GM19467 (cell line): ENCODE data around the gene EXOC5.
A peak's percentile ranks its signal among the peaks of the same experiment; 100 is the strongest.

Source experiments
- ATAC-seq: cut with Tn5 transposase; IDR thresholded peaks from one replicate; pipeline ENCODE4 v1.9.1; 2021; ENCODE audit warnings: mild to moderate bottlenecking, moderate library complexity; ENCODE audit not compliant: unreplicated experiment

The EXOC5 gene, protein sequence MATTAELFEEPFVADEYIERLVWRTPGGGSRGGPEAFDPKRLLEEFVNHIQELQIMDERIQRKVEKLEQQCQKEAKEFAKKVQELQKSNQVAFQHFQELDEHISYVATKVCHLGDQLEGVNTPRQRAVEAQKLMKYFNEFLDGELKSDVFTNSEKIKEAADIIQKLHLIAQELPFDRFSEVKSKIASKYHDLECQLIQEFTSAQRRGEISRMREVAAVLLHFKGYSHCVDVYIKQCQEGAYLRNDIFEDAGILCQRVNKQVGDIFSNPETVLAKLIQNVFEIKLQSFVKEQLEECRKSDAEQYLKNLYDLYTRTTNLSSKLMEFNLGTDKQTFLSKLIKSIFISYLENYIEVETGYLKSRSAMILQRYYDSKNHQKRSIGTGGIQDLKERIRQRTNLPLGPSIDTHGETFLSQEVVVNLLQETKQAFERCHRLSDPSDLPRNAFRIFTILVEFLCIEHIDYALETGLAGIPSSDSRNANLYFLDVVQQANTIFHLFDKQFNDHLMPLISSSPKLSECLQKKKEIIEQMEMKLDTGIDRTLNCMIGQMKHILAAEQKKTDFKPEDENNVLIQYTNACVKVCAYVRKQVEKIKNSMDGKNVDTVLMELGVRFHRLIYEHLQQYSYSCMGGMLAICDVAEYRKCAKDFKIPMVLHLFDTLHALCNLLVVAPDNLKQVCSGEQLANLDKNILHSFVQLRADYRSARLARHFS

DNA sequence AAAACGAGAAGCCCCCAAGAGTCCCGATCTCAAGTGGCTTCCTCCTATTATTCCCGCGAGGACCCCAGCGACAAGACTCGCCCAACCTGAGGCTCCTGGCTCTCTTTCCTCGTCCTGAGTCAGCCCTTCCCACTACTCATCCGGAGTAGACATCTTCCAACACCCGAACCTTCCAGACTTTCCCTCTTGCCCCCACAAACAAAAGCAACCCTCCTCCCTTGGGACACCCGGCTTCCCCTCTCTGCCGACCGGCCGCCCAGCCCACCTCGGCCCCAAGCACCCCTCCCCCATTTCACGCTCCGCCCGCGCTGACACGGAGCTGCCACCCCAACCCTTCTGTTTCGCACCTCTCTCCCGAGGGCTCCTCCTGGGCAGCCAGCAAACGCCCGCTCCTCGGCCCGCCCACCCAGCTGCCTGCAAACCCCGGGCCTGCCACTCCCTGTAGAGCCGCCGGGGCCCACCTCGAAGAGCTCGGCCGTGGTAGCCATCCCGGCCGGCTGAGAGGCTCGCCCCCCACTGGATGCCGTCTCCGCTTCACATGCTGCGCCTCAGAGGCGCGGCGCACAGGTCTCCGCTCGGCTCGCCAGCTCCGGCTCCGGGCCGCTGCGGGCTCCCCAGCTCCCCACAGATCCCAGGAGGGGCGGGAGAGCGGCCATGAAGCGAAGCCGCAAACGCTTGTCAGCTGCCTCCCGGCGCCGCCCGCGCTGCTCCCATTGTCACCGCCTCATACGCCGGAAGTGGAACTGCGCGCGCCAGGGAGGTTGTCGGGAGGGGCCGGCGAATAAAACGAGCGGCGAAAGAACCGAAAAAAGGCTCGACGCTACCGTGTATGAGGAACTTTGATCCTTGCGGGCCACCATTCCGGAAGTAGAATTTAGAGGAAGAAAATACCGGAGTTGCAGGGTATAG, at the start of gene EXOC5, which contains the start of gene AP5M1:
Gene EXOC5, minus strand, starts transcription at position 745 of the 909 bp plus-strand sequence. Its CDS starts 257 bp downstream, at position 488.
Gene AP5M1, plus strand, starts transcription at position 811 of the 909 bp plus-strand sequence. CDS start 344 bp downstream, outside the sequence.
- ATAC-seq, result peak; percentile 77

DNA sequence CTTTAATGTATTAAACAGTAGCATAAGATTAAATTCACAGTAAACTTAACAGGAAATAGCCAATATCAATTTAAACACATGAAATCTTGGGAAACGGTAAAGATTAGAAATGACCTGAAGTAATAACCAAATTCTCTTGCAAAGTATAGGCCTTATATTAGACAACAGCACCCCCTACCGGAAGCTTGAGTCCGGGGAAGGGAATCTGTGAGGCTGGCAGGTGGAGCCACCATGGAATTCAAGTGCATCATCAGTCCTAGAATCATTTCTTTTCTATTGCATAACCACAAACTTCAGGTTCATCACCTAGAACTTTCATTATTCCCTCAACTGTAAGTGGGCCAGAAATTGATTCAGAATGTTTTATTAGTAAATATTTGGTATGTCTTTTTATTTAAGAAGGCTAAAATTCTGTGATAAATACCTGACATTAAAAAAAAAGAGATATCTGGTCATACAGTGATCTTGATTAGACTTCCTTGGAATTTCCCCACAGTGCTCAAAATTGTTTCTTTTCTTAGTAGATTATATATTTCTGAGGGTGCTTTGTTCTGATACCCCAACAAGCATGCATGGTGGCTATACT, 48.6 kb upstream of the EXOC5 start:
- no peak for ATAC-seq

DNA sequence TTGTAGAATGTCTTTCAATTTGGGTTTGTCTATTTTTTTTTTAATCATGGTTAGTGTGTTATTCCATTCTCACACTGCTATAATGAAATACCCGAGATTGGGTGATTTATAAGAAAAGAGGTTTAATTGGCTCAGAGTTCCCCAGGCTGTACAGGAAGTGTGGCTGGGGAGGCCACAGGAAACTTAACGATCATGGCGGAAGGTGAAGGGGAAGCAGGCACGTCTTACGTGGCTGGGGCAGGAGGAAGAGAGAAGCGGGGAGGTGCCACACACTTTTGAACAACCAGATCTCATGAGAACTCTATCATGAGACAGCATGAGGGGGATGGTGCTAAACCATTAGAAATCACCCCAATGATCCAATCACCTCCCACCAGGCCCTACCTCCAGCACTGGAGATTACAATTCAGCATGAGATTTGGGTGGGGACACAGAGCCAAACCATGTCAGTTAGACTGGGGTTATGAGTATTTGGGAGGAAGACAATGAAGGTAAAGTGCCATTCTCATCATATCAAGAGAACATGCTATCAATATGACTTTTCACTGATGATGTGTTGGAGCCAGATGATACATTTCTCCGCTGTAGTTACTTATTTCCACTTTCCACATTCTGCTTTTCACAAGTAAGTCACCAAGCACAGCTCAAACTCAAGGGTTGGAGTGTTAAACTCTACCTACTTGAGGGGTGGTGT, 45.8 kb upstream of the EXOC5 start:
- no peak for ATAC-seq

DNA sequence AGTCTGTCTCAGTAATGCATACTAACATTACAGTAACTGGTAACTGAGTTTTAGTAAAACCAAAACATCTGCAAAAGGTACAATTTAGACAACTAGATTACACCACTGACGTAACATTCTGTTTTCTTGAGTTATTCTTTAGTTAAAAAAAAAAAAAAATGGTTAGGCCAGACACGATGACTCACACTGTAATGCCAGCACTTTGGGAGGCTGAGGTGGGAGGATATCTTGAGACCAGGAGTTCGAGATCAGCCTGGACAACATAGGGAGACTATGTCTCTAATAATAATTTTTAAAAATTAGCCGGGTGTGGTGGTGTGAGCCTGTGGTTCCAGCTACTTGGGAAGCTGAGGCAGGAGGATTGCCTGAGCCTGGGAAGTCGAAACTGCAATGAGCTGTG, 34.2 kb upstream of the EXOC5 start:
- ATAC-seq, result no peak

DNA sequence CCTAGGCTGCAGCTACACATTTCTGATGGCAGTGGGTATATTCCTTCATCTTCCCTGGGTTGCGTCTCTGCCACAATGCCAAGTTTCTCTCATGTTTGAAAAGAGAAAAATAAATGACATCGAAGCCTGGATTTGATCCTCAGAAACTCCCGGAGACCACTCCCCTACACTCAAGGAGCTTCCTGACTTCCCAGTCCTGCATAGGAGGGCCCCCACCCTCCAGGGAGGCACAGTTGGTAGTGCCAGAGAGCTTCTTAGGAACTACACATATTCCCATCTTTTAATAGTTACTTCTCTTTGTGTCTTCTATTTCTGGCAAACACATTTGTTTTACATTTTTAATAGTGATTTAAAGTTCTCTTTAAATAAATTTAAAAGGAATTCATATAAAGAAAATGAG, 30.8 kb upstream of the EXOC5 start:
- no peak for ATAC-seq

DNA sequence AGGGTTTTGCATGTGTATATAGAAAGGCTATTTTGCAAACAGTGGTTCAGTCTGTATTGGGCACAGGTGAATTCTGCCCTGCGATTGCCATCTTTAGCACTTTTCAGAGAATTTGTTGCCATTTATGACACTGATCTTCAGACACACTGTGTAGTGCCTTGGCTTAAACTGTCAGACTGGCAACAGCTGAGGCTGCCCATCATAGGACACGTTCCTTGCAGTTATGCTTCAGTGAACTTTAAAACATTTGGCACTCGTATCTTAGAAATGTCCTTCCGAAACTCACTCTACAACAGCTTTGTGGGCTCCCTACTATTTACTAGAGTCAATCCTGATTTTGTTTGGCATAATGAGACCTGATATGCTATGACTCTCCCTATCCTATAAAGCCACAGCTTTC, 29.1 kb upstream of the EXOC5 start:
- ATAC-seq, result no peak

DNA sequence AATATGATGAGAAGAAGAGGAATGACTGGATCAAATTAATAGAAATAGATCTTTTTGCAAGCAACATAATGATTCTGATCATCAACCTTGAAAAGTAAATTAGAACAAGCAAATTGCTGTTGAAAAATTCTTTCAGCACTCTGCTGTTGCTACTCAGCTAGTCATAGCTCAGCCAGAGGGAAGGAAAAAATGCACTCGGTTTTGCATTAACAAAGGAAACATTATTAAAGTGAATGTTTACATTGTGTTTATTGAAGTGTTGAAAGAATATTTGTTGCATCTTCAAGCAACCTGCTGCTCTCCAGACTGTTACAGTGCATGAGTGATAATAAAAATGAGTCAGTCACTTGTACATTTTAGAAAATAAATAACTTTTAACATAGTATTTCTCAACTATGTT, 26.5 kb upstream of the EXOC5 start:
- no peak for ATAC-seq

DNA sequence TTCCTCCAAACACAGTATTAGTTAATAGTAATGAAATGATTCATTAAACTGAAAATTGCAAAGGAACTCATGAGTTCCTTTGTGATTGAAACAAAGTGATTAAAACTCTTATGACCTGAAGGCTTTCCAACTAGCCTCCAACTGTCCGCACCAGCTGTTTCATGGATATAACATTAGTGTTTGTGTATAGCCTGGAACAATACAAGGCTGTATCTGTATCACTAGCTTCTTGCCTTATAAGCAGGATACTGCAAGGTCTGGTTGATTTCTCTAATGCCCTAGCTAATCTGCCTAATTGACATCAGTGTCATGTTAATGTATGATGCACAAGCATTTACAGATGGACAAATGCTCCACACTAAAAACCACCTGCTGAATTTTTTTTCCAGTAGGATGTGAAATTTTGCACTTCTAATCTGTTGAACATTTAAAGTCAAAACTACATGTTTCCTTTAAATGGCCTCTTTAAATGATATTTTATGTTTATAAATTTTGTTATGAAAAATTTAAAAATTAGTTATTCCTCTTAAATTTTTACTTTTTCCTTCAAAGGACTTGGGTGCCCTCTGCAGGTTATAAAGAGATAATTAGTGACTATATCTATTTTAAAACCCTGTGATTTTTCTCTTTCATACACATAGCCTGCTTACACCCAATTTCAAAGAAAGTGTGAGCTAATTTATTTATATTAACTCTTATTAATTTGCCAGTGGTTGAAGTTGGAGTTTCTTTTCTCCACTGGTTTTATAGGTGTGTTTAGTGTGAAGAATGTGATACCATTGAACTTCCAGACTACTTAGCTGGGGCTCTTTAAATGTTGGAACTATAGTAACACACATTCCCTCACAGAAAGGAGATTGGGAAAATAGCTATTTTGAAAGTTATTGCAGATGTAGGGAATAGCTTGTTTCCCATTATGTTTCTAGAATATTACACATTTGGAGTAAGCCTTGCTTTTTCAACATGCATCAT, 25.4 kb upstream of the EXOC5 start:
- no peak for ATAC-seq

DNA sequence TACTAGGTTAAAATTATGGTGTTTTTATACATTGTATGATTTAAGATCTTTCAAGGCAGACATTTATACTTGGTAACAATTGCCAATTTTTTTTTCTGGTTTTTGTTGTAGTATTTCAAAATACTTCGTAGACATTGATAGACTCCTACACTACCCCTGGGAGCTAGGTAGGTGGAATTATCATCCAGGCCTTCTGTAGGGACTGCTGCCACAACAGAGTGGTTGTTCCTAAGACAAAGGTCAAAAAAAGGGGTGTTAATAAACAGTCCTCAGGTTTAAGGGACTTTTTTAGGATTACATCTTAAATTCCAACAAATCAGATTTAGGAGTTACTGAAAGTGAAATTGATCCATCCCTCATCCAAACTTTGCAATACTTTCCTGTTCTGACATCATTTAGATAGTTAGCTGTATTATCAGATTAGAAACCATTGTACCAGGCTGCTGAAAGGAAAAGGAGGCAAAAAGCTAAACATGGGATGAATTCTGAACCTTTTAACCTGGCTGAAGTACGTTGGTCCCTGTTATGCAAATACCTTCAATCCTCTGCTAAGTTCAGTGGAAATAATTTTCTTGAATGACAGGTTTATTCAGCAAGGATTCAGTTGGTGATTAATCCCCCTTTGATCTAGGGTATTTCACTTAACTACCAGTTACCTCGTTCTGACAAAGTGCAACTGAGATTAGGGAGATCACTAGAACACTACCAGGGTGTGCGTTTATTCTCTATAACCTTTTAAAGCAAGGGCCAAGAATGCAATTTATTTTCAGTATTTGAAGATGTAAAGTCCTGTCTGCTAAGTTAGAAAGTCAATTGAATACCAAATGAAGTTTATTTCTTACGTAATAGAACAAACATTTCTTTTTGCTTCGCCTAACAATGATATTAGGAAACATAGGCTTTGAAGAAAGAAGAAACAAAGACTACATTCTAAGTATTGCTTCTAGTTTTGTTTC, 23.3 kb upstream of the EXOC5 start:
- ATAC-seq, result no peak

DNA sequence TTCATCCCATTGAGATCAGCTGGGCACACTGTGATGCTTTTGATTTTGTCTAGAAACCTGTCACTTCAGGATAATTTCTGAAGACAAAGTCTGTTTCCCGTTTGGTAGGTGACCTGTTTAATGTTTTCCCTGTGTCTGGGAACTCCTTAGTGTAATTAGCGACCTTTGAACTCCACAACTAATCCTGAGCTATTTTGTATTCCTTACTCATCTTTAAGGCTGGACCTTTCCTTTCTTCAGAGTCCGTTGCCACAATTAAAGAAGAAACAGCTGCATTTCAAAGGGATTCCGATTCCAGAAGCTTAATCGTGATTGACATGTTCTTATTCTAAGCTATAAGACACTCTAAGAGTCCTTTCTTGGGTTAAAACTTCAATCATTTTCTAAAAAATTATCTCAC, 22.0 kb upstream of the EXOC5 start:
- no peak for ATAC-seq

DNA sequence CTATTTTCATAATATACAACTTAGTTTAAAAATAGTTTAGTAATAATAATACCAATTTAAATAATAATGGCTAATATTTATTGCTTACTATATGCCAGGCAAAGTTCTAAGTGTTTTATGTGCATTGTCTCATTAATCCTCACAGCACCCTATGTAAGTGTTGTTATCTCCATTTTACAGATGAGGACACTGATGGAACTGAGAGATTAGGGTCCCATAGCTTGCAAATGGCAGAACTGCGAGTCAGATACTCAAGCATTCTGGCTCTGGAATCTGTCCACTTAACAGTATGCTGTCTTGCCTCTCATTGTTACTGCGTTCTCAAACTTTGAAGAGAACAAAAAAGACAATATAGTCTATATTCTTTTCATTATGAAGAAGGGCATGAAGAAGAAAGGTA, 19.0 kb upstream of the EXOC5 start:
- ATAC-seq, result no peak

DNA sequence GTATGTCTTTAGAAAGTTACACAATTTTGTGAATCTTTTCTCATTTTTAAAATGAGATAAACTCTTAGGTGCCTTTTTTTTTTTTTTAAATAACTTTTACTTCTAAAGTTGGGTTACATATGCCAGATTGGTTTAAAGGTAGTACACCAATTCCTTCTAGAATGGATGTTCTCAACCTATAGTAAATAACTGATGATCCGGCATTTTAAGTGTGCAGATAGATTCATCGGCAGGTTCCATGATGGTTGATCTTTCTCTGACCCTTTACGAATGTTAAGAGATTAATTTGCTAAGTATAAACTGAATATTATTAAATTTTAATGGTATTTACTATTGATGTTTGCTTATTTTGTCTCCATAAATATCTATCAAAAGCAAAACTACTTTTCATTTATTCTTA, 8.4 kb upstream of the EXOC5 start:
- ATAC-seq, result no peak

DNA sequence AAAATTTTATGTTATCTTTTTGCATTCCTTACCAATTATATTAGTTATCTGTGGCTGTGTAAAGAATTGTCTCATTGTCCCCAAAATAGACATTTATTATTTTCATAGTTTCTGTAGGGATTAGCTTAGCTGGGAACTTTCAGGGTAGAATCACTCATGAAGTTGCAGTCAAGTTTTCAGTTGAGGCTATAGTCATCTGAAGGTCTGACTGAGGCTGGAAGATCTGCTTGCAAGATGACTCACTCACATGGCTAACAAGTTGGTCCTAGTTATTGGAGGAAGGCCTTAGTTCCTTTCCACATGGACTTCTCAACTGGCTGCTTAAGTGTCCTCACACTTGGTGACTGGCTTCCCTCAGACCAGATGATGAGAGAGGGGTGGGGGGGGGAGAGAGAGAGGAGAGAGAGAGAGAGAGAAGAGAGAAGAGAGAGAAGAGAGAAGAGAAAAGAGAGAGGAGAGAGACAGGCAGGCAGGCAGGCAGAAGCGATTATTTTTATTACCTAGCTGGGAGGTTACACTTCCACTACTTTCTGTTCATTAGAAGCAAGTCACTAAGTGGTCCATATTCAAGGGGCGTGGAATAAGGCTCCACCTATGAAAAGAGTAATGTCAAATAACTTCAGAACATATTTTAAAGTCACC, 6.4 kb upstream of the EXOC5 start:
- no peak for ATAC-seq

DNA sequence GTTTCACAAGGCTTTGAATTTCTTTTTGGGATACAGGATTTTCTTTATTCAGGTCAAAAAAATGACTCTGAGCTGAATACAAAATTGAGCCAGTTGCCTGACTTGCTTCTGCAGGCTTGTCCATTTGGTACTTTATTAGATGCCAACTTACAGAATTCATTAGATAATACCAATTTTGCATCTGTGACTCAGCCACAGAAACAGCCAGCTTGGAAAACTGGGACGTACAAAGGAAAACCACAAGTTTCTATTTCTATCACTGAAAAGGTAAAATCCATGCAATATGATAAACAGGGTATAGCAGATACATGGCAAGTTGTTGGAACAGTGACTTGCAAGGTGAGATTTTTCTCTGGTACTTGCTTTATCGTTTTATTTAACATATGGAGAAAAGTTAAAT, 5.8 kb upstream of the EXOC5 start:
- ATAC-seq, result no peak

DNA sequence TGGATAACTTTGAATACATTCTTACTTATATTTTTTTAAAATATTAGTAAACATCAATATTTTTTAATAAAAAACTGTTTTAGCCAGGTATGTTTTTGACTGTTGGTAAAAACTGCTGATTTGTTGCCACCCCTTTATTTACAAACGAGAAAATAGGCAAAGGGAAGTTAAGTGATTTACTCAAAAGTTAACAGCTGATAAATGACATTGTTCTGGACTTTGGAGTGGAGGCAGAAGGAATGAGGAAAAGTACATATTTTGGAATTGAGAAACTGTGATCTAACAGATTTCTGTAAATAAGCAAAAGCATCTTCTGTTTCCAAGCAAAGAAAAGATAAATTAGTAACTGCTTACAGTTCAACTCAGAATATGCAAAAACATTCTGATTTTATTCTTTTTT, 4.5 kb upstream of the EXOC5 start:
- ATAC-seq, result no peak

DNA sequence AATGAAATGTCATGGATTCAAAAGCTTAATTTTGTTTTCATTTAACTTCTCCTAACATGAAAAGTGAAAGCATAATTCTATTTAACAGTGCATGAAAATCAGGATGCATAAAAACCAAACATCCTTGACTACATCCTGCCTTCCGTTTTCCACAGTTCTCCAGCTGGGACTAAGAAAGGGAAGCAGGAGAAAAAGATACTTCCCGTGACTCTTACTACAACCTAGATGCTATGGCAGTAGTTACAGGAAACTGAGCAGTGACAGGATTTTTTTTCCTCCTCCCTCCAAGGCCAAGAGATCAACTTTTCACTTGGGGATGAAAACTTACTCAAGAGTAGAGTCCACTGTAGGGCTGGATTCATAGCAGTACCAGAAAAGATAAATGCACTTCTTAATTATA, 2.6 kb downstream of the EXOC5 start:
- no peak for ATAC-seq

DNA sequence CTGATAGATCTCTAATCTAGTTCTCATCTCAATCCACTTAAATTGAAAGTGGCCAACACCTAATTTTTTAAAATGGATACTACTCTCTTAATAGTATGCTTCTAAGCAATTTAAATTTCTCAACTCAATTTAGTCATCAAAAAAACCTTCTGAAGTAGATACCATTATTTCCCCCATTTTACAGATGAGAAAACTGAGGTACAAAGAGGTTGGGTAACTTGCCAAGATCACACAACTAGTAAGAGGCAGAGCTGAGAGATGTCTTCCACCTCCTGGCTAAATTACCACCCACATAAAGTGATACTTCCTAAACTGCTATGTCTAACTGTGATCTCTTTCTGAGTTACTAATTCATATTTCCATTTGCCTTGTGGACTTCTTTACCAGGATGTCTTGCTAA, 6.6 kb downstream of the EXOC5 start:
- ATAC-seq, result no peak

DNA sequence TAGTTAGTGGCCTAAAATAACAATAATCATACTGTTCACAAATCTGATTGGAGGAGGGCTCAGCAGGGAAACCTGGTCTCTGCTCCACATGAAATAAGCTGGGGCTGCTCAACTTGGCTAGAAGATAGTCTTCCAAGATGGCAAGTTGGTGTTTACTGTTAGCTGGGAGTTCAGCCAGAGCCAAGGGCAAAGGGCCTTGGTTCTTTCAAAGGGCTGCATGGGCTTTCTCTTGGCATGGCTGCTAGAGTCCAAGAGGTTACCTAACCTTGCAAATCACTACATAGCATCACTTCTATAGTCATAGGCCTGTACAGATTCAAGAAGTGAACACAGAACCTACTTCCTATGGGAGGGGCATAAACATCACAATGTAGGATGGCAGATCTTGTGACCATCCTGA, 7.1 kb downstream of the EXOC5 start:
- ATAC-seq, result no peak
